ENCODE results near the gene CTNNB1.
"Not testable (repeated sequence)": the region's sequence is repeated elsewhere in the genome, so short reads cannot be mapped to it uniquely, and the experiment has no call there.

Gene CTNNB1

GRCh38 chr3:41259449-41260062, 60.3 kb downstream of the CTNNB1 start:
- no peak for DNase-seq

- no peak for DNase-seq
Measured at GRCh38 chr3:41260063-41260450, 60.8 kb downstream of the CTNNB1 start.

- no peak for DNase-seq
Measured at GRCh38 chr3:41265011-41265545, 65.8 kb downstream of the CTNNB1 start.

DNA sequence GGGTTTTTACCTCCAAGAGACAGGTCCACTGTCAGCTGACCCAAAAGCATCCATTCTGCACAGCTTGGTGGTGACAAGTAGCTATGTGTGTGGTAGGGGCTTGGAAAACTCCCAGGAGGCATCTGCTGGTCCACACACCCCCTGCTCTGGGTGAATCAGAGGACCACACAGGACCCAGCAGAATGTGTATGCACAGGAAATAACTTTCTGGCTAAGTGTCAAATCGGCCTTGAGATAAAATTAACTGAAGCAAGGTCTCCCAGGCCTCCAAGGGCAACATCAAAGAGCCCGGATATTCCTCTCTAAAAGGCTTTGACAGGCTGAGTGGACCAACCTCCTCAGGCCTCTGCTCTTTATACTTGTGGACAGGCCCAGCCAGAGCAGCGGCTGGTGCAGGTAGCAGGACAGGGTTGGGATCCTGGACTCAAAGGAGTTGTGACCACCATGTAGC, 66.5 kb downstream of the CTNNB1 start:
- no peak for DNase-seq

DNA sequence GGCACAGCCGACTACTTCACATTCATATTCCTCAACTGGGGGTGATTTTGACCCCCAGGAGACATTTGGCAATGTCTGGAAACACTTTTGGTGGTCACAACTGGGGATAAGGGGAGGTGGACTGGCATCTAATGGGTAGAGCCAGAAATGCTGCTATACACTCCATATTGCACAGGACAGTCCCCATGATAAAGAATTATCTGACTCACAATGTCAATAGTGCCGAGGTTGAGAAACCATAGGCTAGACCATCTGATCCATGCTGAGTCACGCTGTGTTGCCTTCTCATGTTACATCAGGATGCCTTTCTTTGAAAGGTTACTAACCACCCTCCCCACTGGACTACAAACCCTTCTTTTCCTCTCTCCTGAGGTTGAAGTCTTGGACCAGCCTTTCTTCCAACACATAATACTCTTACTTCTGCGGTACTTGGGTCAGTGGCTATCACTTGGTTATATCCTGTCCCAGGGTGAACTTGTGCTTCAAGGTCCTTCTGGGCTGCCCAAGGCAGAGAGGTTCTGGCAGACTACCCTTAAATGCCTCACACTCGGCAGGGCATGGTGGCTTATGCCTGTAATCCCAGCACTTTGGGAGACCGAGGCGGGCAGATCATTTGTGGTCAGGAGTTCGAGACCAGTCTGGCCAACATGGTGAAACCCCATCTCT, 68.8 kb downstream of the CTNNB1 start:
- DNase-seq = no peak

- DNase-seq = no peak
Measured at GRCh38 chr3:41272667-41273066, 73.4 kb downstream of the CTNNB1 start.

DNA sequence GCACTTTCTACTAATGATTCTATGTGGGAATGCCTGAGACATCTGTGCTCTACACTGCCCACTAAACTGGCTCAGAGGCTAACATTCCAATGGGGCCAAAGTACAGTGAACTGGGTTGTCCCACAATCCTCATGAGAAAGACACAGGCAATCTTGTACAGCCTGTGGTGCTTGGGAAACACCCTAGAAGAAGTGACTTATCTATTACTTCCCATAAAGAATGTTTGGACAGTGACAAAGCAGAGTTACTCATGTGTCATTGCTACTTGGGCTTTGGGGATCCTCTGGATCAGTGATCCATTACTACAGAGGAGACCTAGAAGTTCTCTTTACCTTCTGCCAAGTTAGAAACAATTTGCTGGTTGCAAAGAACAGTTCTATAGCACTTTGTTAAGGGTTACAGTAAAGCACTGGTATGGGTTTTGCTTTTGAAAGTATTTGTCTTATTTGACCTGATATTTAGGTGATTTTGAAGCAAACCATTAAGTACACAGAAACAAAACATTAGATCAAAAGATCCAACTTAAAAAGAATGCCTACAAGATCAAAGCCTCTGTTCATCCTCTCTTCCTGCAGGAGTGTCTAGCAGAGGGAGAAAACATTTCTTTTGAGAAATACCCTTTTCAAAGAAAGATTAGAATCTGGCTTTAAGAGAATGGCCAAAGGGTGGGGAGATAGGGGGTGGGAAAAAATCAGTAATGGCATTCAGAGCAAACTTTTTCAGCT, 75.8 kb downstream of the CTNNB1 start:
- no peak for DNase-seq

GRCh38 chr3:41276191-41276590, 76.9 kb downstream of the CTNNB1 start:
- no peak for DNase-seq

- DNase-seq = no peak
Measured at GRCh38 chr3:41277790-41278465, 78.6 kb downstream of the CTNNB1 start.

DNA sequence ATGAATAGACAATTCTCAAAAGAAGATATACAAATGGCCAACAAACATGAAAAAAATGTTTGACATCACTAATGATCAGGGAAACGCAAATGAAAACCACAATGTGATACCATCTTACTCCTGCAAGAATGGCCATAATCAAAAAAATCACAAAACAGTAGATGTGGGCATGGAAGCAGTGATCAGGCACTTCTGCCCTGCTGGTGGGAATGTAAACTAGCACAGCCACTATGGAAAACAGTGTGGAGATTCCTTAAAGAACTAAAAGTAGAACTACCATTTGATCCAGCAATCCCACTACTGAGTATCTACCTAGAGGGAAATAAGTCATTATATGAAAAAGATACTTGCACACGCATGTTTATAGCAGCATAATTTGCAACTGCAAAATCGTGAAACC, 85.6 kb downstream of the CTNNB1 start:
- not testable (repeated sequence) for DNase-seq

DNA sequence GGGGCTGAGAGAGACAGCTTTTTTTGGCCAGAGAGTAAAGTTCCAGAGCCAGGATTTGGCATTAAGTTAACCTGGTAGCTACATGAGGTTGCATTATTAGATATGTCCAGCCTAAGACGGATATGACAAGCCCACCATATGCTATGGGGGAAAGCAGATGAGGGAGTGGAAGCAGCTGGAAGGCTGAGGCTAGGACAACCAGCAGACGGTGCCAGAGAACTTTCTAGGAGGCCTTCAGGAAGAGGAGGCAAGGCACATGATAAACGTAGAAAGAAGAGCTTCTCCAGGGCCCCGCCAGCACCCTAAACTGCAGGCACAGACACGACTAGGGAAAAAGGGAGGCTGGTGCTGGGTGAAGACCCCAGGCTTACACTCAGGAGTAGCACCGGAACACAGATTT, 87.0 kb downstream of the CTNNB1 start:
- no peak for DNase-seq

- DNase-seq = no peak
Measured at GRCh38 chr3:41288785-41289184, 89.5 kb downstream of the CTNNB1 start.
